A549 (cell line): ENCODE measurements around the gene PFDN5. TPM values are rescaled to one million over a fixed set of nuclear protein-coding genes. Genes with fewer than 3 reads are reported as not detected.

Experiments used
- ATAC-seq, 2 experiments: fragments of 200-7000 bp in 1 of 2; fragments of >200 bp in 1 of 2; cut with Nextera tagmentation in 1 of 2; cut with Tn5 transposase in 1 of 2; 3 replicates each; pipeline versions ENCODE4 v1.8.0 to v1.9.1; 2018 to 2020; ENCODE audit warnings: mild to moderate bottlenecking in 1 of 2, moderate library complexity in 1 of 2
- CTCF ChIA-PET: fragments of 300-600 bp; sonication (Branson Sonifier 250); formaldehyde crosslinking; extraction: SDS; loops from one replicate; lab custom pipeline; 2021; ENCODE audit warnings: antibody characterized with exemption, inconsistent platforms; lab: Yijun Ruan, JAX
- POLR2A ChIA-PET: fragments of 350-600 bp; formaldehyde crosslinking; extraction: SDS; loops from one replicate; lab custom pipeline; 2021; ENCODE audit warnings: antibody characterized with exemption, inconsistent platforms; lab: Yijun Ruan, JAX
- DNase-seq, 2 experiments: peaks; one replicate each; pipeline versions ENCODE4 v3.0.0 to v3.0.0-alpha.2; 2011 to 2016; ENCODE audit warnings: low read depth in 1 of 2, low spot score in 1 of 2
- FAIRE-seq: peaks from 2 replicates; lab custom pipeline; 2011; peaks lifted over from hg19 to GRCh38; lab: Jason Lieb, UNC
- H3K27ac ChIP-seq, 2 experiments: fragments of >200 bp; sonication (Bioruptor Twin); formaldehyde crosslinking; 3 replicates each; pipeline ENCODE4 v1.5.1; 2016 to 2017
- H3K4me1 ChIP-seq: fragments of >200 bp; sonication (Bioruptor Twin); formaldehyde crosslinking; 3 replicates; pipeline ENCODE4 v1.6.1; 2016
- H3K4me2 ChIP-seq: fragments of >200 bp; sonication (Bioruptor Twin); formaldehyde crosslinking; 3 replicates; pipeline ENCODE4 v1.6.1; 2016
- H3K4me3 ChIP-seq: fragments of >200 bp; sonication (Bioruptor Twin); formaldehyde crosslinking; 3 replicates; pipeline ENCODE4 v1.5.1; 2016
- H3K9me3 ChIP-seq: fragments of >200 bp; sonication (Bioruptor Twin); formaldehyde crosslinking; 3 replicates; pipeline ENCODE4 v1.6.1; 2016
- ATOH8 ChIP-seq: fragments of 250-450 bp; sonication (Bioruptor Pico); IDR thresholded peaks from 2 replicates; pipeline ENCODE4 v1.5.0; 2020; ENCODE audit warnings: low read depth, mild to moderate bottlenecking, moderate library complexity
- BHLHE40 ChIP-seq: IDR thresholded peaks from 2 replicates; pipeline ENCODE4 v1.6.1; 2012; ENCODE audit warnings: low read depth, low read length, inconsistent platforms
- CHD2 ChIP-seq: fragments of 150-350 bp; IDR thresholded peaks from 2 replicates; pipeline ENCODE4 v1.6.1; 2014; ENCODE audit warnings: low read length; ENCODE audit not compliant: partially characterized antibody
- EHMT2 ChIP-seq: fragments of 200-600 bp; sonication (generic); IDR thresholded peaks from 2 replicates; pipeline ENCODE4 v1.6.1; 2016; ENCODE audit warnings: antibody characterized with exemption, low read depth, mild to moderate bottlenecking, moderate library complexity
- ELK1 ChIP-seq: fragments of 150-350 bp; IDR thresholded peaks from 2 replicates; pipeline ENCODE4 v1.6.1; 2014; ENCODE audit warnings: low read depth, mild to moderate bottlenecking, low read length
- ESRRA ChIP-seq: fragments of 150-350 bp; IDR thresholded peaks from 2 replicates; pipeline ENCODE4 v1.6.1; 2014; ENCODE audit warnings: mild to moderate bottlenecking, low read length, borderline replicate concordance
- FOSB ChIP-seq: fragments of 250-450 bp; sonication (Bioruptor Pico); IDR thresholded peaks from 2 replicates; pipeline ENCODE4 v1.5.0; 2020; ENCODE audit warnings: mild to moderate bottlenecking, moderate library complexity
- FOXS1 ChIP-seq: fragments of 250-450 bp; sonication (Bioruptor Pico); IDR thresholded peaks from 2 replicates; pipeline ENCODE4 v1.5.0; 2020; ENCODE audit warnings: mild to moderate bottlenecking, moderate library complexity
- HOXA7 ChIP-seq: fragments of 250-450 bp; sonication (Bioruptor Pico); IDR thresholded peaks from 2 replicates; pipeline ENCODE4 v1.5.0; 2020; ENCODE audit warnings: mild to moderate bottlenecking, moderate library complexity
- JUN ChIP-seq, 2 experiments: fragments of >200 bp; sonication (Bioruptor Twin); formaldehyde crosslinking; IDR thresholded peaks; 2 replicates in 1 of 2; 3 replicates in 1 of 2; pipeline ENCODE4 v1.6.1; 2016 to 2017
- MAFK ChIP-seq: fragments of 450-650 bp; IDR thresholded peaks from 2 replicates; pipeline ENCODE4 v1.6.1; 2014; ENCODE audit not compliant: partially characterized antibody
- NPAS2 ChIP-seq: fragments of 250-450 bp; sonication (Bioruptor Pico); IDR thresholded peaks from 2 replicates; pipeline ENCODE4 v1.8.0; 2022; ENCODE audit warnings: mild to moderate bottlenecking, moderate library complexity, borderline replicate concordance
- POLR2AphosphoS2 ChIP-seq: conservative IDR thresholded peaks from 2 replicates; pipeline ENCODE4 v1.6.1; 2012; ENCODE audit warnings: low read length, improper control_type of control experiment, inconsistent platforms
- RARB ChIP-seq: fragments of 250-450 bp; sonication (Bioruptor Pico); IDR thresholded peaks from 2 replicates; pipeline ENCODE4 v1.8.0; 2021; ENCODE audit warnings: mild to moderate bottlenecking, moderate library complexity
- RCOR1 ChIP-seq: fragments of 150-350 bp; IDR thresholded peaks from 2 replicates; pipeline ENCODE4 v1.6.1; 2014; ENCODE audit warnings: antibody characterized with exemption, low read length, low read depth
- REST ChIP-seq: fragments of 200-600 bp; sonication (generic); IDR thresholded peaks from 2 replicates; pipeline ENCODE4 v1.6.1; 2016; ENCODE audit warnings: antibody characterized with exemption, mild to moderate bottlenecking, moderate library complexity
- ZC3H11A ChIP-seq: fragments of 450-650 bp; IDR thresholded peaks from 2 replicates; pipeline ENCODE4 v1.6.1; 2014; ENCODE audit warnings: antibody characterized with exemption, mild to moderate bottlenecking
- ZFP36 ChIP-seq: fragments of 450-650 bp; IDR thresholded peaks from 2 replicates; pipeline ENCODE4 v1.6.1; 2014; ENCODE audit warnings: borderline replicate concordance; ENCODE audit not compliant: partially characterized antibody
- ZNF302 ChIP-seq: fragments of 250-450 bp; sonication (Bioruptor Pico); IDR thresholded peaks from 2 replicates; pipeline ENCODE4 v1.9.0; 2021; ENCODE audit warnings: inconsistent platforms, mild to moderate bottlenecking, moderate library complexity
- ZSCAN20 ChIP-seq: fragments of 250-450 bp; sonication (Bioruptor Pico); IDR thresholded peaks from 2 replicates; pipeline ENCODE4 v1.8.0; 2022; ENCODE audit warnings: mild to moderate bottlenecking, moderate library complexity
- WGBS: methylation state at CpG from one replicate; pipeline ENCODE4 v1.1.6; 2017; ENCODE audit errors: missing lambda C conversion rate; 5-methylcytosine and 5-hydroxymethylcytosine counted together
- polyA plus RNA-seq, 4 experiments: library from polyadenylated mRNA; depleted of rRNA in 3 of 4; stranded (reverse); fragments of >200 nt; fragmentation: RNase III in 1 of 4; extraction: RNeasy Plus Mini Kit Qiagen cat#74134 plus additional on column Dnase treatment in 1 of 4; gene quantifications; 2 replicates in 3 of 4; 3 replicates in 1 of 4; pipeline ENCODE4 v1.2.3, GENCODE V29; 2011 to 2017
- TF ChIP-seq, protein P1 (sequence below): IDR thresholded peaks from 2 replicates; pipeline ENCODE4 v1.6.1; 2012
- TF ChIP-seq, protein P2 (sequence below): fragments of >200 bp; sonication (Bioruptor Twin); formaldehyde crosslinking; IDR thresholded peaks from 3 replicates; pipeline ENCODE4 v1.6.1; 2016

Gene PFDN5
- polyA plus RNA-seq, 2 of the 4 experiments (the other 2 are of a cell fraction) = 685 to 729 TPM

DNA sequence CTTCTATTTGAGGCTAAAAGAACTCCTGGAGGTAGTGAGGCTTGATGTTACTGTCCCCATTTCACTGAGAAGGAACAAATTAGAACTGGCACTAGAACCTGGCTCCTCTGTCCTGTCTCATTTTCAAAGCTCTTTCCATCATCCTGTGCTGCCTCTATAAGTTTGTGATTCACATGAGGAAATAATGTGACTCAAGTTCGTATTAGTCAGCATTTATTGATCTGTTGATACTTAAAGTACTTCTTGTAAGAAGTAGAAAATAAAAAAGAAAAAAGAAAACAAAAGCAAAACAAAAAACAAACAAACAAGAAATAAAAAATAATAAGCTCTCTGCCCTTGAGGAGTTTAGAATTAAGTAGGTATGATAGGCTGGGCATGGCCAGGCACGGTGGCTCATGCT is 29.6 kb upstream of the PFDN5 start:
- no peak overlapping the region for H3K27ac ChIP-seq
- TF ChIP-seq MAFK (peak; percentile 89), REST (no peak), ZFP36 (no peak), RARB (CRISPR knock-in tag) (no peak), FOXS1 (CRISPR knock-in tag) (no peak), HOXA7 (CRISPR knock-in tag) (no peak), POLR2AphosphoS2 (no peak)
- TF ChIP-seq, all 56 proteins: peak for 1
- ChIA-PET POLR2A (no interaction called here), CTCF (interaction anchor here (0.6 to 11.8 kb wide), 12 partner anchors 8 to 1107 kb away, joined by 3 to 190 read pairs (median 4); partner anchors contain the start of gene AAAS)
- H3K4me2 ChIP-seq = no peak overlapping the region
- H3K9me3 ChIP-seq = no peaks in the 10 kb centered on the region
- DNase-seq = no peak
- no peak for ATAC-seq
- FAIRE-seq = no peak
- no peak overlapping the region for H3K4me3 ChIP-seq
- WGBS = 60% methylated on average over 2 of the region's 2 CpGs
- peaks cover 12% of the 10 kb centered on the region for H3K4me1 ChIP-seq

- POLR2A ChIA-PET = interaction anchor here (0.9 to 3.0 kb wide), 5 partner anchors 14 to 54 kb away, joined by 3 to 10 read pairs (median 5); partner anchors contain the start of genes AAAS and PFDN5
- TF ChIP-seq NPAS2 (CRISPR knock-in tag) (no peak), JUN (IDR thresholded peaks at IDR 0.05) (no peak), RCOR1 (no peak), ZC3H11A (no peak), ESRRA (no peak), EHMT2 (no peak), FOSB (CRISPR knock-in tag) (no peak), BHLHE40 (no peak), ATOH8 (CRISPR knock-in tag) (no peak), FOXS1 (CRISPR knock-in tag) (no peak), CHD2 (no peak), ZSCAN20 (CRISPR knock-in tag) (no peak), ZNF302 (CRISPR knock-in tag) (no peak), ELK1 (no peak)
- TF ChIP-seq, protein P1, sequence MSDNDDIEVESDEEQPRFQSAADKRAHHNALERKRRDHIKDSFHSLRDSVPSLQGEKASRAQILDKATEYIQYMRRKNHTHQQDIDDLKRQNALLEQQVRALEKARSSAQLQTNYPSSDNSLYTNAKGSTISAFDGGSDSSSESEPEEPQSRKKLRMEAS = no peak
- TF ChIP-seq, protein P2, sequence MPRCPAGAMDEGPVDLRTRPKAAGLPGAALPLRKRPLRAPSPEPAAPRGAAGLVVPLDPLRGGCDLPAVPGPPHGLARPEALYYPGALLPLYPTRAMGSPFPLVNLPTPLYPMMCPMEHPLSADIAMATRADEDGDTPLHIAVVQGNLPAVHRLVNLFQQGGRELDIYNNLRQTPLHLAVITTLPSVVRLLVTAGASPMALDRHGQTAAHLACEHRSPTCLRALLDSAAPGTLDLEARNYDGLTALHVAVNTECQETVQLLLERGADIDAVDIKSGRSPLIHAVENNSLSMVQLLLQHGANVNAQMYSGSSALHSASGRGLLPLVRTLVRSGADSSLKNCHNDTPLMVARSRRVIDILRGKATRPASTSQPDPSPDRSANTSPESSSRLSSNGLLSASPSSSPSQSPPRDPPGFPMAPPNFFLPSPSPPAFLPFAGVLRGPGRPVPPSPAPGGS = no peak
- CTCF ChIA-PET = interaction anchor here (0.6 to 11.8 kb wide), 21 partner anchors 9 to 984 kb away, joined by 3 to 190 read pairs (median 5); partner anchors contain the start of gene AAAS
- Histone ChIP-seq H3K4me1 (peaks cover 12% of the 10 kb centered on the region), H3K4me2 (peak overlapping the region; percentile 73), H3K4me3 (peak overlapping the region; percentile 65), H3K27ac (peak overlapping the region; percentile 75 to 90), H3K9me3 (no peaks in the 10 kb centered on the region)
- ATAC-seq (peak; percentile 14 to 68; a peak in 4 of 6 replicates), DNase-seq (peak in 1 of 2 experiments; percentile 38), FAIRE-seq (no peak)
- WGBS = 40% methylated on average over 18 of the region's 18 CpGs
Measured at GRCh38 chr12:53267306-53267998, 27.9 kb upstream of the PFDN5 start.
